Liver (tissue), 3 donors: Measurements from ENCODE around the gene CDKN2C.

Experiments used
- ATF3 ChIP-seq: IDR thresholded peaks from 2 replicates; pipeline ENCODE4 v1.6.1; 2016; ENCODE audit warnings: antibody characterized with exemption
- CTCF ChIP-seq: fragments of 150-350 bp; IDR thresholded peaks from 2 replicates; pipeline ENCODE4 v1.5.1; 2017; ENCODE audit warnings: improper control_type of control experiment, low read depth, low read length; ENCODE audit not compliant: missing input control
- MAX ChIP-seq: IDR thresholded peaks from 2 replicates; pipeline ENCODE4 v1.6.1; 2016; ENCODE audit warnings: antibody characterized with exemption
- REST ChIP-seq: IDR thresholded peaks from 2 replicates; pipeline ENCODE4 v1.6.1; 2016; ENCODE audit warnings: antibody characterized with exemption, mild to moderate bottlenecking
- TAF1 ChIP-seq: conservative IDR thresholded peaks from 2 replicates; pipeline ENCODE4 v1.6.1; 2016; ENCODE audit warnings: antibody characterized with exemption, mild to moderate bottlenecking
- YY1 ChIP-seq: IDR thresholded peaks from 2 replicates; pipeline ENCODE4 v1.6.1; 2016; ENCODE audit warnings: antibody characterized with exemption, mild to moderate bottlenecking
- TF ChIP-seq, protein P1 (sequence below): IDR thresholded peaks from 2 replicates; pipeline ENCODE4 v1.6.1; 2016; ENCODE audit warnings: antibody characterized with exemption
- donor health status: healthy.
- donor health status: healthy.

DNA sequence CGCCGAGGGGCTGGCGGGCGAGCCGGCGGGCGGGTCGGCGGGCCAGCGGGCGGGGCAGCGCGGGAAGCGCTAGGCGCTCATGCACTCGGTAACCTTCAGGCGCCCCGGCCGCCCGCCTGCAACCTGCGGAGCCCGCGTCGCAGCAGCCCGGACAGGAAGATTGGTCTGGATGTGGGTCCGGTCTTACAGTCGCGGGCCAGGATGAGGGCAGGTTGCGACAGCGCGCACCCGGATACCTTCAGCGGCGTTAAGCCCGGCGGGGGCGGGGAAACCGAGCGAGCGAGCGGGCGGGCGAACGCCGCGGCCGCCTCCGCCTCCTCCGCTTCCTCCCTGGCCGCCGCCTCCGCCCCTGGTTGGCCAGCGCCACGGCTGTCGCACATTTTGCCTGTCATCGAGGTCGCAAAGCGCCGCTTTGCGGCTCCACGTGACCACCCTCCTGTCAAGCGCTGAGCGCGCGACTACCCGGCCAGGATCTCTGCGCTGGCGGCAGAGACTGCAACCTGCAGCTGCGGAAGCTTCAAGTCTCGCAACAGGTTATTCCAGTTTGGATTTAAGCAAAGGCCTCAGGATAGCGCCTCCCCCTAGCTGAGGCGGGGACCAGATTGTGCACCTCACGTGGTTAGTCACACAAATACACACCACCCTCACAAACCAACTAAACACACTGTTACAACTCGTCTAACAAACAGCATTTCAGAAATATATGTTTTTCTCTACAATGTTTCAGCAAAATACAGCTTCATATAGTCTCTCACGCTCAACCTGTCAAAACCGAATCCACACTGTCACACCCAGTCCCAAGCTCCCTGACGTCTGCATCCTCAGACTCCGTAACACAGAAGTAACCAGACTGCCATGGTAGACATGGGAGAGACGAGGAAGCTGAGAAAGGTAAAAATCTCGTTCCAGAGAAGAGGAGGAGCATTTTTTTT is 9.9 kb upstream of the CDKN2C start, which contains the start of gene FAF1:
- TF ChIP-seq, protein P1, sequence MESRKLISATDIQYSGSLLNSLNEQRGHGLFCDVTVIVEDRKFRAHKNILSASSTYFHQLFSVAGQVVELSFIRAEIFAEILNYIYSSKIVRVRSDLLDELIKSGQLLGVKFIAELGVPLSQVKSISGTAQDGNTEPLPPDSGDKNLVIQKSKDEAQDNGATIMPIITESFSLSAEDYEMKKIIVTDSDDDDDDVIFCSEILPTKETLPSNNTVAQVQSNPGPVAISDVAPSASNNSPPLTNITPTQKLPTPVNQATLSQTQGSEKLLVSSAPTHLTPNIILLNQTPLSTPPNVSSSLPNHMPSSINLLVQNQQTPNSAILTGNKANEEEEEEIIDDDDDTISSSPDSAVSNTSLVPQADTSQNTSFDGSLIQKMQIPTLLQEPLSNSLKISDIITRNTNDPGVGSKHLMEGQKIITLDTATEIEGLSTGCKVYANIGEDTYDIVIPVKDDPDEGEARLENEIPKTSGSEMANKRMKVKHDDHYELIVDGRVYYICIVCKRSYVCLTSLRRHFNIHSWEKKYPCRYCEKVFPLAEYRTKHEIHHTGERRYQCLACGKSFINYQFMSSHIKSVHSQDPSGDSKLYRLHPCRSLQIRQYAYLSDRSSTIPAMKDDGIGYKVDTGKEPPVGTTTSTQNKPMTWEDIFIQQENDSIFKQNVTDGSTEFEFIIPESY: peak; percentile 72
- TF ChIP-seq YY1: peak; percentile 71
- peak; percentile 20 for TF ChIP-seq CTCF
- peak; percentile 81 for TF ChIP-seq MAX
- no peak for TF ChIP-seq REST
- TF ChIP-seq TAF1: peak; percentile 67
- no peak for TF ChIP-seq ATF3
